GM21576 (cell line): Measurements from ENCODE around the gene KISS1.

Experiments used
- ATAC-seq: cut with Tn5 transposase; IDR thresholded peaks from one replicate; pipeline ENCODE4 v1.9.1; 2021; ENCODE audit warnings: mild to moderate bottlenecking, moderate library complexity; ENCODE audit not compliant: unreplicated experiment

The KISS1 gene

DNA sequence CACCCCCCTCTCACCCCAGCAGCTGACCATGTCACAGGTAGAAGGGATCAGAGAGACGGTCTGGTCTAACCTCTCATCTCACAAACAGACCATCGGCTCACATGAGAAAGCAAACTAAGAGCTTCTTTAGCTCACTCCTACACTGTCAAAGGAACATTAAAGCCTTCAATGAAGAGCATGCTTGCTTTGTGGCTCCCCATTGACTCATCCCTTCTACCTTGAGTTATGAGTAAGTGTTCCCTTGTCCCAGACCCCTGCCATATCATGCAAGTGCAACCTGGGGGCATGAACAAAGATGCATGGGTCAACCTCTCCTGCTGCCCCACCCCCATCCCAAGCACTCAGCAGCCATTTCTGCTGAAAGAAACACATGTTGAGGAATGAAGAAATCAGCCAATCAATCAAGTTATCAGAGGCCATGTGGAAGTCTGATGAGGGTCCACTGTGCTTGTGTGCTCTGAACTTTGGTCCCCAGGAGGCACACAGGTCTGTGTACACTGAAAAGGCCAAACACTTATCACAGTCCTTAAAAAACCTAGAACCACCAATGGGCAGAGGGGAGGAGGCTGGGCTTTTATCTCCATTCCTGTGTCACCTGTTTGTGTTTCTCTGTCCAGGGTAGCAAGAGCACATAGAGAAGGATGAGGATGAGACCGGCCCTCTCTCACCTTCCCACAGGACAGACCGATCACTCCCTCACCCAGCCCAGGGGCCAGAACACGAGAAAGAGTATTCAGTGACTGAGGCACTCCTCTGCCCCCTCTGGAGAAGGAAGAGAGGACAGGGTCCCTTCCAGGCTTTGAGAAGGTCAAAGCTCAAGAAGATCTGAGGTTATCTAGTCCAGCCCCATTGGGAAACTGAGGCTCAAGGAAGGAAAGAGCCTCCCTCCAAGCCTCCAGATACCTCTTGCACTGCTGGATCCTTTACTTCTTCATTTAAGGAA, 54.0 kb downstream of the KISS1 start:
- ATAC-seq, result no peak

DNA sequence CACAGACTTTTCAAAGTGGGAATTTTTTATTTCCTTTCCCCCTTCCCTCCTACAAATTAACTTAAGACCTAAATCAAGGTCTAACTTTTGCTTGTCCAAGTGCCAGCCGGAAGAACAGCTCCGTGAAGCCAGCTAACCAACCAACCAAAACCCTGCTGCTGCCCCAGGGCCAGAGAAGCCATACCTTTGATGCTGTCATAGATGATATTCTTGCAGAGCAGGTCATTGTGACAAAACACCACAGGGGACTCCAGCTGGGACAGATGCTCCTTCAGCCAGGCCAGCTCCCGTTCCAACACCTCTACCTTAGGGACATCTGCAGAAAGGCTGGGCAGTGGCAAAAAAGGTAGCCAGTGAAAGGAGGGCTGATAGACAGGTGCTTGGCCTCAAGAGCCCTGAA, 55.2 kb downstream of the KISS1 start:
- no peak for ATAC-seq
